HepG2 (cell line): ENCODE results near the gene CDT1. TPM values are rescaled to one million over a fixed set of nuclear protein-coding genes. Genes with fewer than 3 reads are reported as not detected.

Source experiments
- AKAP8 ChIP-seq: sonication (generic); formaldehyde crosslinking; IDR thresholded peaks from 2 replicates; pipeline ENCODE4 v1.5.1; 2020; ENCODE audit warnings: mild to moderate bottlenecking, missing genetic modification reagents
- CBFB ChIP-seq: sonication (generic); formaldehyde crosslinking; IDR thresholded peaks from 2 replicates; pipeline ENCODE4 v1.4.0; 2020; ENCODE audit warnings: missing genetic modification reagents
- CREB1 ChIP-seq, 2 experiments: fragments of 450-650 bp in 1 of 2; IDR thresholded peaks; 2 replicates each; pipeline ENCODE4 v1.6.1; 2016 to 2017; ENCODE audit warnings: control low read depth in 1 of 2, mild to moderate bottlenecking in 1 of 2, missing compliant biosample characterization in 1 of 2, missing genetic modification characterization in 1 of 2
- DNMT1 ChIP-seq: sonication (generic); formaldehyde crosslinking; IDR thresholded peaks from 2 replicates; pipeline ENCODE4 v1.5.1; 2020; ENCODE audit warnings: mild to moderate bottlenecking, missing genetic modification reagents
- FOXJ3 ChIP-seq: sonication (generic); formaldehyde crosslinking; IDR thresholded peaks from 2 replicates; pipeline ENCODE4 v1.4.0; 2020; ENCODE audit warnings: missing genetic modification reagents, mild to moderate bottlenecking, borderline replicate concordance
- NKX3-1 ChIP-seq: sonication (generic); formaldehyde crosslinking; IDR thresholded peaks from 2 replicates; pipeline ENCODE4 v1.5.0; 2020; ENCODE audit warnings: missing genetic modification reagents
- POLR2G ChIP-seq: fragments of 200-400 bp; formaldehyde crosslinking; IDR thresholded peaks from 2 replicates; pipeline ENCODE4 v1.6.1; 2018; ENCODE audit warnings: mild to moderate bottlenecking, low read depth, low read length, moderate library complexity
- PRPF4 ChIP-seq: fragments of 200-400 bp; formaldehyde crosslinking; IDR thresholded peaks from 2 replicates; pipeline ENCODE4 v1.6.1; 2016; ENCODE audit warnings: low read length, low read depth; ENCODE audit not compliant: poor library complexity, severe bottlenecking
- RBM39 ChIP-seq: fragments of 200-400 bp; formaldehyde crosslinking; IDR thresholded peaks from one replicate; pipeline ENCODE4 v1.6.1; 2018; ENCODE audit warnings: antibody characterized with exemption, mild to moderate bottlenecking, low read depth, low read length; ENCODE audit not compliant: poor library complexity, severe bottlenecking
- RNF2 ChIP-seq: fragments of 450-650 bp; conservative IDR thresholded peaks from 2 replicates; pipeline ENCODE4 v1.6.1; 2016; ENCODE audit warnings: low read depth
- SETDB1 ChIP-seq: sonication (generic); formaldehyde crosslinking; IDR thresholded peaks from 2 replicates; pipeline ENCODE4 v1.5.1; 2020; ENCODE audit warnings: missing genetic modification reagents, mild to moderate bottlenecking, borderline replicate concordance
- YY1 ChIP-seq: IDR thresholded peaks from 2 replicates; pipeline ENCODE4 v1.6.1; 2011; ENCODE audit warnings: low read length, low read depth, moderate library complexity, mild to moderate bottlenecking; ENCODE audit not compliant: insufficient read depth, insufficient replicate concordance
- ZFP82 ChIP-seq: sonication (generic); formaldehyde crosslinking; IDR thresholded peaks from 2 replicates; pipeline ENCODE4 v1.5.1; 2020; ENCODE audit warnings: mild to moderate bottlenecking, missing genetic modification reagents, borderline replicate concordance
- ZNF296 ChIP-seq: sonication (generic); formaldehyde crosslinking; conservative IDR thresholded peaks from 2 replicates; pipeline ENCODE4 v1.5.0; 2020; ENCODE audit warnings: mild to moderate bottlenecking, missing genetic modification reagents
- ZNF550 ChIP-seq: sonication (generic); formaldehyde crosslinking; IDR thresholded peaks from 2 replicates; pipeline ENCODE4 v1.4.0; 2020; ENCODE audit warnings: mild to moderate bottlenecking, missing genetic modification reagents, borderline replicate concordance
- ZNF614 ChIP-seq: IDR thresholded peaks from 2 replicates; pipeline ENCODE4 v1.6.1; 2018; ENCODE audit warnings: missing biosample characterization, missing genetic modification reagents, inconsistent platforms, borderline replicate concordance
- polyA plus RNA-seq, 8 experiments: library from polyadenylated mRNA; depleted of rRNA in 3 of 8; stranded (reverse) in 7 of 8; unstranded in 1 of 8; fragments of >200 nt; fragmentation: Illumina TruSeq in 4 of 8; extraction: Trizol in 4 of 8; gene quantifications; 2 replicates each; pipeline versions ENCODE4 v1.2.1 to v1.2.3, GENCODE V29; 2011 to 2016; ENCODE audit warnings: low read depth in 4 of 8, missing spikeins in 1 of 8, mixed read lengths in 1 of 8; ENCODE audit not compliant: insufficient read depth in 1 of 8
- total RNA-seq, 5 experiments: library from RNA; depleted of rRNA; stranded (reverse); fragments of >200 nt; fragmentation: Illumina TruSeq; extraction: Trizol; gene quantifications; 2 replicates each; pipeline ENCODE4 v1.2.3, GENCODE V29; 2016; ENCODE audit warnings: low read depth in 1 of 5
- TF ChIP-seq, protein P1 (sequence below), 2 experiments: sonication (generic) in 1 of 2; formaldehyde crosslinking in 1 of 2; IDR thresholded peaks; 2 replicates each; pipeline versions ENCODE4 v1.4.0 to v1.6.1; 2018 to 2020; ENCODE audit warnings: missing genetic modification reagents in 2 of 2, borderline replicate concordance in 1 of 2, low read depth in 1 of 2, mild to moderate bottlenecking in 1 of 2, missing biosample characterization in 1 of 2
- TF ChIP-seq, protein P2 (sequence below): IDR thresholded peaks from 2 replicates; pipeline ENCODE4 v1.6.1; 2016
- TF ChIP-seq, protein P3 (sequence below): sonication (generic); formaldehyde crosslinking; IDR thresholded peaks from 2 replicates; pipeline ENCODE4 v1.4.0; 2020; ENCODE audit warnings: mild to moderate bottlenecking, missing genetic modification reagents
- TF ChIP-seq, protein P4 (sequence below): sonication (generic); formaldehyde crosslinking; conservative IDR thresholded peaks from 2 replicates; pipeline ENCODE4 v1.4.0; 2020; ENCODE audit warnings: mild to moderate bottlenecking, missing genetic modification reagents, moderate library complexity

CDT1 gene
- total and polyA plus RNA-seq, 2 of the 13 experiments (the other 11 are each of a cell fraction or from before 2014, with no cell fraction given): 23.1 to 23.8 TPM

DNA sequence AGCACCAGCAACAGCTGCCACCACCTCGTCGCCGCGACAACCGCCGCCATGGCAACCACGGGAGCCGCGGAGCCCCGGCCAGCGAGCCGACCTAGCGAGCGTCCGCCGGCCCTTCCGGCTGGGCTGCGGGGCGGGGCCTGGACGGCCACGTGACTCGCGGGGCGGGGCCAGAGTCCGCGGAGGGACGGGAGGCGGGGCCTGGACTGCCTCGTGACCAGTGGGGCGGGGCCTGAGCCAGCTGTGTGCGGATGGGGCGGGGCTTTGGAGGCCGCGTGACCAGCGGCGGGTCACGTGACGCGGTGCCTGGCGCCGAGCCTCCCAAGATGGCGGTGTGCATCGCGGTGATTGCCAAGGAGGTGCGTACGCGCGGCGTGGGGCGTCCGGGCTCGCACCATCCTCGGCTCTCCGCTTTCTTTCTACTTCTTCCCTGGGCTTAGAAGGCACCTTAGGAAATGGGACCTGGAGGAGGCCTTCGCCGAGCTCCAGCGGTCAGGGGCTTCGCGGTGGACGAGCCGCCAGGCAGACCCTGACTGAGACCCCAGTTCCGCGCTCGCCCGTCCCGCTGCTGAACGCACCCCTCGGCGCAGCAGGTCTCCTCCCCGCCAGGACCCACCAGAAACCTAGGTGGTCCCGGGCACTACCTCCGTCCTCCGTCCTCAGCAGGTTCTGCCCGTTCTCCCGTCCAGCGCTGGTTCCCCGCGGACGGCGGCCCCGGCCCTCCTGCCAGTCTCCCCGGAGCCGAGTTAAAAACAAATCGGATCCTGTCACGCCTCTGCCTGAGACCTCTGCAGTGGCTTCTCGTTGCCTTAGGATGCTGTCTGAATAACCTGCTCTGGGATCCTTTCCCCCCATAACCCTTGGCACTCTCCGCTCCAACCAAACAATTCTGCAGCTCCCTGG lies 53.5 kb downstream of the CDT1 start, which contains the start of the genes GALNS and TRAPPC2L (continued):
- no peak for TF ChIP-seq SETDB1 (CRISPR knock-in tag)
- peak; percentile 78; the same call in 1 of the 2 replicates for TF ChIP-seq ZNF296 (CRISPR knock-in tag)
- peak; percentile 36; the same call in 1 of the 2 replicates for TF ChIP-seq ZNF614 (CRISPR knock-in tag)
- TF ChIP-seq ZNF550 (CRISPR knock-in tag): no peak
- TF ChIP-seq, protein P1, sequence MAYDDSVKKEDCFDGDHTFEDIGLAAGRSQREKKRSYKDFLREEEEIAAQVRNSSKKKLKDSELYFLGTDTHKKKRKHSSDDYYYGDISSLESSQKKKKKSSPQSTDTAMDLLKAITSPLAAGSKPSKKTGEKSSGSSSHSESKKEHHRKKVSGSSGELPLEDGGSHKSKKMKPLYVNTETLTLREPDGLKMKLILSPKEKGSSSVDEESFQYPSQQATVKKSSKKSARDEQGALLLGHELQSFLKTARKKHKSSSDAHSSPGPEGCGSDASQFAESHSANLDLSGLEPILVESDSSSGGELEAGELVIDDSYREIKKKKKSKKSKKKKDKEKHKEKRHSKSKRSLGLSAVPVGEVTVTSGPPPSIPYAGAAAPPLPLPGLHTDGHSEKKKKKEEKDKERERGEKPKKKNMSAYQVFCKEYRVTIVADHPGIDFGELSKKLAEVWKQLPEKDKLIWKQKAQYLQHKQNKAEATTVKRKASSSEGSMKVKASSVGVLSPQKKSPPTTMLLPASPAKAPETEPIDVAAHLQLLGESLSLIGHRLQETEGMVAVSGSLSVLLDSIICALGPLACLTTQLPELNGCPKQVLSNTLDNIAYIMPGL (CRISPR knock-in tag; IDR thresholded peaks at IDR 0.05; ENCODE audit: borderline replicate concordance in 1 of 2, low read depth in 1 of 2): peak; percentile 78 to 80
- peak; percentile 98 for TF ChIP-seq YY1
- peak; percentile 77; the same call in 1 of the 2 replicates for TF ChIP-seq AKAP8 (CRISPR knock-in tag)
- TF ChIP-seq FOXJ3: 0 out of 2 replicates have a peak, but pooled peaks have one; percentile 38
- TF ChIP-seq, protein P2, sequence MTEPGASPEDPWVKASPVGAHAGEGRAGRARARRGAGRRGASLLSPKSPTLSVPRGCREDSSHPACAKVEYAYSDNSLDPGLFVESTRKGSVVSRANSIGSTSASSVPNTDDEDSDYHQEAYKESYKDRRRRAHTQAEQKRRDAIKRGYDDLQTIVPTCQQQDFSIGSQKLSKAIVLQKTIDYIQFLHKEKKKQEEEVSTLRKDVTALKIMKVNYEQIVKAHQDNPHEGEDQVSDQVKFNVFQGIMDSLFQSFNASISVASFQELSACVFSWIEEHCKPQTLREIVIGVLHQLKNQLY (CRISPR knock-in tag): peak; percentile 74; the same call in 1 of the 2 replicates
- peak; percentile 76; the same call in 1 of the 2 replicates for TF ChIP-seq CBFB (CRISPR knock-in tag)
- no peak; the same call in 1 of the 2 replicates for TF ChIP-seq ZFP82
- TF ChIP-seq RBM39: no peak
- TF ChIP-seq DNMT1: peak; percentile 91; the same call in 1 of the 2 replicates
- TF ChIP-seq RNF2: no peak
- TF ChIP-seq, protein P3, sequence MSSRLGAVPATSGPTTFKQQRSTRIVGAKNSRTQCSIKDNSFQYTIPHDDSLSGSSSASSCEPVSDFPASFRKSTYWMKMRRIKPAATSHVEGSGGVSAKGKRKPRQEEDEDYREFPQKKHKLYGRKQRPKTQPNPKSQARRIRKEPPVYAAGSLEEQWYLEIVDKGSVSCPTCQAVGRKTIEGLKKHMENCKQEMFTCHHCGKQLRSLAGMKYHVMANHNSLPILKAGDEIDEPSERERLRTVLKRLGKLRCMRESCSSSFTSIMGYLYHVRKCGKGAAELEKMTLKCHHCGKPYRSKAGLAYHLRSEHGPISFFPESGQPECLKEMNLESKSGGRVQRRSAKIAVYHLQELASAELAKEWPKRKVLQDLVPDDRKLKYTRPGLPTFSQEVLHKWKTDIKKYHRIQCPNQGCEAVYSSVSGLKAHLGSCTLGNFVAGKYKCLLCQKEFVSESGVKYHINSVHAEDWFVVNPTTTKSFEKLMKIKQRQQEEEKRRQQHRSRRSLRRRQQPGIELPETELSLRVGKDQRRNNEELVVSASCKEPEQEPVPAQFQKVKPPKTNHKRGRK: no peak
- peak; percentile 86 for TF ChIP-seq CREB1 (IDR thresholded peaks at IDR 0.05)
- TF ChIP-seq CREB1 (CRISPR knock-in tag; IDR thresholded peaks at IDR 0.05): no peak
- 0 out of 2 replicates have a peak, but pooled peaks have one; percentile 47 for TF ChIP-seq NKX3-1 (CRISPR knock-in tag)
- TF ChIP-seq PRPF4: no peak
- peak; percentile 89 for TF ChIP-seq POLR2G
- TF ChIP-seq, protein P4, sequence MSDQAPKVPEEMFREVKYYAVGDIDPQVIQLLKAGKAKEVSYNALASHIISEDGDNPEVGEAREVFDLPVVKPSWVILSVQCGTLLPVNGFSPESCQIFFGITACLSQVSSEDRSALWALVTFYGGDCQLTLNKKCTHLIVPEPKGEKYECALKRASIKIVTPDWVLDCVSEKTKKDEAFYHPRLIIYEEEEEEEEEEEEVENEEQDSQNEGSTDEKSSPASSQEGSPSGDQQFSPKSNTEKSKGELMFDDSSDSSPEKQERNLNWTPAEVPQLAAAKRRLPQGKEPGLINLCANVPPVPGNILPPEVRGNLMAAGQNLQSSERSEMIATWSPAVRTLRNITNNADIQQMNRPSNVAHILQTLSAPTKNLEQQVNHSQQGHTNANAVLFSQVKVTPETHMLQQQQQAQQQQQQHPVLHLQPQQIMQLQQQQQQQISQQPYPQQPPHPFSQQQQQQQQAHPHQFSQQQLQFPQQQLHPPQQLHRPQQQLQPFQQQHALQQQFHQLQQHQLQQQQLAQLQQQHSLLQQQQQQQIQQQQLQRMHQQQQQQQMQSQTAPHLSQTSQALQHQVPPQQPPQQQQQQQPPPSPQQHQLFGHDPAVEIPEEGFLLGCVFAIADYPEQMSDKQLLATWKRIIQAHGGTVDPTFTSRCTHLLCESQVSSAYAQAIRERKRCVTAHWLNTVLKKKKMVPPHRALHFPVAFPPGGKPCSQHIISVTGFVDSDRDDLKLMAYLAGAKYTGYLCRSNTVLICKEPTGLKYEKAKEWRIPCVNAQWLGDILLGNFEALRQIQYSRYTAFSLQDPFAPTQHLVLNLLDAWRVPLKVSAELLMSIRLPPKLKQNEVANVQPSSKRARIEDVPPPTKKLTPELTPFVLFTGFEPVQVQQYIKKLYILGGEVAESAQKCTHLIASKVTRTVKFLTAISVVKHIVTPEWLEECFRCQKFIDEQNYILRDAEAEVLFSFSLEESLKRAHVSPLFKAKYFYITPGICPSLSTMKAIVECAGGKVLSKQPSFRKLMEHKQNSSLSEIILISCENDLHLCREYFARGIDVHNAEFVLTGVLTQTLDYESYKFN (CRISPR knock-in tag): peak; percentile 62
